ENCODE measurements around the gene STAM2. TPM values are rescaled to one million over a fixed set of nuclear protein-coding genes. Genes with fewer than 3 reads are reported as not detected.

STAM2 gene
- total and polyA plus RNA-seq, 2 of the 13 experiments (the other 11 are each of a cell fraction or from before 2014, with no cell fraction given): 14.7 to 24.1 TPM

- TF ChIP-seq ZNF567 (CRISPR knock-in tag; IDR thresholded peaks at IDR 0.05; ENCODE audit: borderline replicate concordance) (no peak), SKI (IDR thresholded peaks at IDR 0.05; ENCODE audit: partially characterized antibody) (no peak), TRAFD1 (CRISPR knock-in tag; IDR thresholded peaks at IDR 0.05; ENCODE audit: borderline replicate concordance) (no peak), JUN (CRISPR knock-in tag; IDR thresholded peaks at IDR 0.05) (no peak), ZNF121 (CRISPR knock-in tag; IDR thresholded peaks at IDR 0.05) (peak; percentile 79; the same call in 1 of the 2 replicates), HDAC1 (CRISPR knock-in tag; IDR thresholded peaks at IDR 0.05) (no peak), KDM3A (CRISPR knock-in tag; IDR thresholded peaks at IDR 0.05; ENCODE audit: low read depth) (0 out of 2 replicates have a peak, but pooled peaks have one; percentile 37), RAD21 (CRISPR knock-in tag; IDR thresholded peaks at IDR 0.05) (peak; percentile 88), PCBP2 (optimal IDR thresholded peaks at IDR 0.05; ENCODE audit: low read depth, low read length, poor library complexity, severe bottlenecking) (no peak), SNAPC4 (CRISPR knock-in tag; IDR thresholded peaks at IDR 0.05) (no peak), PPARG (CRISPR knock-in tag; conservative IDR thresholded peaks at IDR 0.05) (no peak), ZNF34 (CRISPR knock-in tag; IDR thresholded peaks at IDR 0.05; ENCODE audit: borderline replicate concordance) (no peak), ZNF761 (CRISPR knock-in tag; conservative IDR thresholded peaks at IDR 0.05) (no peak), TRIM24 (CRISPR knock-in tag; IDR thresholded peaks at IDR 0.05) (no peak), ZGPAT (CRISPR knock-in tag; IDR thresholded peaks at IDR 0.05) (peak; percentile 58; the same call in 1 of the 2 replicates), ZBTB42 (CRISPR knock-in tag; IDR thresholded peaks at IDR 0.05) (no peak), THRA (CRISPR knock-in tag; IDR thresholded peaks at IDR 0.05; ENCODE audit: borderline replicate concordance) (0 out of 2 replicates have a peak, but pooled peaks have one; percentile 41), KDM1A (CRISPR knock-in tag; IDR thresholded peaks at IDR 0.05) (no peak), SNAPC2 (CRISPR knock-in tag; IDR thresholded peaks at IDR 0.05) (no peak)
Observed at GRCh38 chr2:152189622-152190495, 14.3 kb upstream of the STAM2 start (continued).
